Activated naive CD8-positive, alpha-beta T cell treated with anti-CD3 and anti-CD28 coated beads, Interleukin-2, amount 50 U/mL, for 24 hours (primary cell): ENCODE measurements around the gene PTPN6.
A peak's percentile ranks its signal among the peaks of the same experiment; 100 is the strongest.

Experiments
- ATAC-seq: fragments of 150-1000 bp; cut with Tn5 transposase; one replicate; pipeline ENCODE4 v1.10.0; 2021
- DNase-seq: peaks from one replicate; pipeline ENCODE4 v3.0.0; 2021
- H3K27ac Mint-ChIP-seq: one replicate; pipeline ENCODE4 v1.8.0; 2021; ENCODE audit warnings: mild to moderate bottlenecking, mixed read lengths
- H3K27me3 Mint-ChIP-seq: one replicate; pipeline ENCODE4 v1.8.0; 2021; ENCODE audit warnings: mixed read lengths
- H3K36me3 Mint-ChIP-seq: one replicate; pipeline ENCODE4 v1.8.0; 2021; ENCODE audit warnings: low read depth, mixed read lengths
- H3K4me1 Mint-ChIP-seq: one replicate; pipeline ENCODE4 v1.8.0; 2021; ENCODE audit warnings: mixed read lengths
- H3K4me3 Mint-ChIP-seq: one replicate; pipeline ENCODE4 v1.8.0; 2021; ENCODE audit warnings: mild to moderate bottlenecking, moderate library complexity, mixed read lengths
- H3K9me3 Mint-ChIP-seq: one replicate; pipeline ENCODE4 v1.8.0; 2021; ENCODE audit warnings: mixed read lengths

Gene PTPN6

DNA sequence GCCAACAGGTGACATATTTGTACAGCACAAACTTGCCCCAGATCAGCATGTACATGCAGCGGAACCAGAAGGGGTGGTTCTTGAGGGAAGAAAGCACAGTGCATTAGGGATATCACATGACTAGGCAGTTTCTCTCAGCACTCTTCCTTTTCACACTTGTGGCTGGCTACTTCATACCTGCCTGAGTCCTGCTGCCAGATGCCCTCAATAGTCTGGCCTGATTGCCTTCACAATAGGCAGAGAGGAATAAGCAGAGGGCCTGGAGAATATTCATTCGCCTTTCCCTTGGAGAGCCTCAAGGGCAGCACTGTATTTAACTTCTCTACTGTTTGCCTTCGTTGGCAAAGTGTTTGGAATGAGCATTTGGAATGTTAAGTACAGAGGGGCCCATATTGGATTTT is 27.5 kb downstream of the PTPN6 start:
- no peak for ATAC-seq
- no peak overlapping the region for H3K4me3 Mint-ChIP-seq

DNA sequence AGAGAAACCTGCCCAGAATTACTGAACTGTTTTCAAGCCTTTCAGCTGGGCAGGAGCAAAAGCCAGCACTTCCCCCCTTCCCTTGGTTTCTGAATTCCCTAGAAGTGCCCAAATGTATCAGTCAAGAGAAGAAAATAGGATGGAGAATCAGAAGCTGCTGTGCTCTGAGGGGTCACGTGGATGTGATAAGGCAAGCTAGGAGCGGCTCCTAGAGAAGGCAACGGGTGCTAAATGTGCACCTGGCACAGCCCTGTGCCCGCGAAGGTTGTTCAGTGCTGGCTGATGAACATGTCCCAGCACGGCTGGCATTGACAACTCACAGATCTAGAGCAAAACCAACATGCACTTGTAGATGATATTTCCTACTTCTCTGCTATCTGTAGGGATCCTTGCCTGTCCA is 27.9 kb downstream of the PTPN6 start:
- ATAC-seq (no peak), DNase-seq (no peak)
- no peaks in the 10 kb centered on the region for H3K9me3 Mint-ChIP-seq
- H3K36me3 Mint-ChIP-seq: peaks cover 49% of the 10 kb centered on the region
- H3K4me3 Mint-ChIP-seq: no peak overlapping the region
- H3K4me1 Mint-ChIP-seq: peaks cover 11% of the 10 kb centered on the region
- no peaks in the 10 kb centered on the region for H3K27me3 Mint-ChIP-seq
- H3K27ac Mint-ChIP-seq: peak overlapping the region; percentile 74

More for the DNA sequence above, 27.5 kb downstream of the PTPN6 start:
- Mint-ChIP-seq H3K4me1 (peaks cover 15% of the 10 kb centered on the region), H3K36me3 (peaks cover 53% of the 10 kb centered on the region), H3K27ac (peak overlapping the region; percentile 35), H3K27me3 (no peaks in the 10 kb centered on the region), H3K9me3 (no peaks in the 10 kb centered on the region)
- no peak for DNase-seq

DNA sequence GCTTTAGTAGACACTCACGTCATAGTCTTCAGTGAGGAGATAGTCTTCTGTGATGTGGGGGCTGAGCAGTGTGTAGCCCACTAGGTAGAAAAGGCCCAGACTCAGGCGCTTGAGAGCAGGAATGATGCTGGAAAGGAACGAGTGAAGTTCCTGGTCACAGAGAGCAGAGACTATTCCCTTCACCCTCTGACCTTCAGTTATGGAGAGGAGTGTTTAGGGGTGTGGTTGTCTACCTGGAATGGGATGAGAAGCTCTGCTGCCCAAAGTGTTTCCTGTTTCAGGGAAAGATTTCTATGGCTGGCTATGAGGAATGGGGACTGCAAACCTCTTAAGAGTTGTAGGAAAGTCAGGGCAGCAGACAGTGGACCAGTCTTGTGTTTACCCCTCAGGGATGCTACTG is 28.3 kb downstream of the PTPN6 start:
- DNase-seq (no peak), ATAC-seq (no peak)
- Mint-ChIP-seq H3K4me3 (no peak overlapping the region), H3K36me3 (peaks cover 47% of the 10 kb centered on the region), H3K27ac (peak overlapping the region; percentile 74), H3K27me3 (no peaks in the 10 kb centered on the region), H3K4me1 (peaks cover 9% of the 10 kb centered on the region), H3K9me3 (no peaks in the 10 kb centered on the region)

DNA sequence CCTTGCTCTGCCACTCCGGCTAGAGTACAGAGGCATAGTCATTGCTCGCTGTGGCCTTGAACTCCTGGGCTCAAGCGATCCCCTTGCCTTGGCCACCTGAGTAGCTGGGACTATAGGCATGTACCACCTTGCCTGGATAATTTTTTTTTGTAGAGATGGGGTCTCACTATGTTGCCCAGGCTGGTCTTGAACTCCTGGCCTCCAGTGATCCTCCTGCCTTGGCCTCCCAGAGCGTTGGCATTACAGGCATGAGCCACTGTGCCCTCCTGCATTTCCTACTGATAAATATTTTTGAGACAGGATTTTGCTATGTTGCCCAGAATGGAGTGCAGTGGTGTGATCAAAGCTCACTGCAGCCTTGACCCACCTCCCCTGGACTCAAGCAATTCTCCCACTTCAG is 28.9 kb downstream of the PTPN6 start:
- no peak for DNase-seq
- H3K27ac Mint-ChIP-seq: no peak overlapping the region
- H3K9me3 Mint-ChIP-seq: no peaks in the 10 kb centered on the region
- no peak overlapping the region for H3K4me3 Mint-ChIP-seq
- H3K27me3 Mint-ChIP-seq: no peaks in the 10 kb centered on the region
- peaks cover 44% of the 10 kb centered on the region for H3K36me3 Mint-ChIP-seq
- peaks cover 7% of the 10 kb centered on the region for H3K4me1 Mint-ChIP-seq
- ATAC-seq: no peak

DNA sequence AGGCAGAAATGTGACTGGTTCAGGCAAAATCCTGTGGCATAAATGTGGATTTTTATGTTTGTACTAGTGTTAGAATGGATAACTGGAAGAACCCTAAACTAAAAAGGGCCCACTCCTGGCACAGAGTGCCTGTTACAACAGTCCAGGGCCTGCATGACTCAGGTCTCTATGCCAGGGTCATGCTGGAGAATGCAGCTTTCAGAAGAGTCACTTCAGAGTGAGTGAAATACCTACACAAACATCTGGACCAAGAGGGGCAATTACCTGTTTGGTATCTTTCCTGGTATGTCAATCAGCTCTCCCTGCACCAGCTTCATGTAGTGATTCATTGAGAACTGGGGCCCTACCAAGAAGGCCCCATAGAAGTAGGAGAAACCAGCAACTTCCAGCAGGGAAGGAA is 29.6 kb downstream of the PTPN6 start:
- Mint-ChIP-seq H3K9me3 (no peaks in the 10 kb centered on the region), H3K27me3 (no peaks in the 10 kb centered on the region), H3K27ac (no peak overlapping the region), H3K36me3 (peaks cover 38% of the 10 kb centered on the region), H3K4me1 (peaks cover 2% of the 10 kb centered on the region), H3K4me3 (no peak overlapping the region)
- ATAC-seq: no peak
- no peak for DNase-seq

DNA sequence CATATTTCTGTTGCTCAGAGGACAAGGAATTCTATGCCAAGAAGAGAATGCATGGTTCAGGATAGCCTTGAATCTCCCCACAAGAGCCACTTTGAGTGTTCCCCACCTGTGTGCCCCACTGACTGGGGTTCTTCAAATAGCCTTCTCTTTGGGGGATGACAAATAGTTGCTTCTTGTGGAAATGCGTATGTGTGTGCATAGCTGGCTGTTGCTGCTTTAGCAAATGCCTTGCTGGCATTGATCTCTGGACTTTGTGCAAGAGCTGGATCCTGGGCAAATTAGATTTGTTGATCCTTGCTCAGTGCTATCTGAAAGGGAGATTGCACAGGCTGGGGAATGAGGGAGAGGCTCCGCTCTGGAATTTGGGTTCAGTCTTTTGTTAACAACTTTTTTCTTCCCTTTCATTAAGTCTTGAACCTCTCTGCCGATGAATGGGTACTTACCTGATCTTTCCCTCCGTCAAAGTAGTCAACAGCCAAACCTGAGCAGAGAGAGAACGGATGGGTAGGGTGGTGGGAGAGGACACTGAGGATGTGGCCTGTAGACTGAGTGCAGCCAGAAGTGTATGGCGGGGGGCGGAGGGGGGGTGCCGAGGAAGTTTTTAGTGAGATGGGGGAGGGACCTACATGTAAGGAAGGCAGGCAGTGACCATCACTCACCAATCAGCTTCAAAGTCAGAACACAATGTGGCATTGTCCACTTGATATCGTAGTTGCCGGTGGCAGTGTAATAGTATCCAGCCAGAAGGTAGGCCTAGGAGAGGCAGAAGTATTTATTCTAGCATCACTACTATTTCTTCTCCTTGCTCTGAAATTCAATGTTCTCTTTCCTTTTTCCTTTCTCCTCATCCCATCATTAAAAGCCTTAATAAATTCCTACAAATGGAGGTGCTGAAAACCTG is 30.2 kb downstream of the PTPN6 start:
- Mint-ChIP-seq H3K4me3 (no peak overlapping the region), H3K9me3 (no peaks in the 10 kb centered on the region), H3K4me1 (no peaks in the 10 kb centered on the region), H3K27me3 (no peaks in the 10 kb centered on the region), H3K36me3 (peaks cover 37% of the 10 kb centered on the region), H3K27ac (no peak overlapping the region)
- no peak for ATAC-seq
- DNase-seq: no peak

DNA sequence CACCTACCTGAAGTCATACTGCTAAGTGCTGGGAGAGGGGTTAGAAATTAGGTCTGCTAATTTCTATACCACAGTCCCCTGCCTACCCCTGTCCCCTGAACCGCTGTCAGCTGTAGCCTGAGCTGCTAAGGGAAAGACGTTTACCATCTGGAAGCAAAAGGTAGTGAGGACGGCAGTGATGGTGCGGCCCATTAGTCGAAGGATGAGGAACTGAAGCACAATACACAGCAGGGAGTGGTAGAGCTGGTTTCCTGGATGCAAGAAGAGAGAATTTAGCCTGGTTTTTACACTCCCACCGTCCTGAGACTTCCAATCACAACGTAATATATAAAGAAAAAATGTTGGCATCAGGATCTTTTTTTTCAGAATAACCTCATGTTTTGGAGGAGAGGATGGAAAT is 31.4 kb downstream of the PTPN6 start:
- Mint-ChIP-seq H3K36me3 (peaks cover 28% of the 10 kb centered on the region), H3K27ac (no peak overlapping the region), H3K9me3 (no peaks in the 10 kb centered on the region), H3K4me1 (no peaks in the 10 kb centered on the region), H3K4me3 (no peak overlapping the region), H3K27me3 (no peaks in the 10 kb centered on the region)
- no peak for DNase-seq
- ATAC-seq: no peak

DNA sequence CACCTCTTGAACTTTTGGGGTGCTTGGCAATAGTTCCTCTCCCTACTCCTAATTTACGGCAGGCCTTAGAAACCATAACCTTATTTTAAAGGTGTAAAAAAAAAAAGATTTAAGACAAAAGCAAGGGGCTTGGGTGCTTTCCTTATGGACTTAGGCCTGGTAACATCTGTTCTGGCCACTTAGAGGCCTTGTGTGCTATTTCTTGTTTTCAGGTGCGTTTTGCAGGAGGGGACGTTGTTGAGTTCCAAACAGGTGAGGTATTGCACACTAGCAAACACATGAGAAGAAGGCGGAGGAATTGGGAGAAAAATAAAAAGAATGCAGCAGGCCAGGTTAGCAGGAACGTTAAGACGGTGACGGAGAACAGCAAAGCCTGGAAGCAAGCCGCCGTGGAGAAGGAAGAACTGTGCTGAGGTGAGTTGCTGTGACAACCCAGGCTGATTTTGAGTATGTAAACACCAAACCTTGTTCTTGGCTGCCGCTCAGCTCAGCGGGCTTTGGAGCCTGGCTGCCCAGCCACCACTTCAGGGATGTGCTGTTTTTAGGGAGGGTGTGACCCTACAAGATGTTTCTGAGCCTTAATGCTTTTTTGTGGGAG is 36.9 kb downstream of the PTPN6 start:
- H3K36me3 Mint-ChIP-seq: peaks cover 31% of the 10 kb centered on the region
- H3K4me1 Mint-ChIP-seq: no peaks in the 10 kb centered on the region
- no peaks in the 10 kb centered on the region for H3K27me3 Mint-ChIP-seq
- H3K27ac Mint-ChIP-seq: no peak overlapping the region
- no peak overlapping the region for H3K4me3 Mint-ChIP-seq
- no peaks in the 10 kb centered on the region for H3K9me3 Mint-ChIP-seq
- DNase-seq: no peak
- ATAC-seq: no peak

DNA sequence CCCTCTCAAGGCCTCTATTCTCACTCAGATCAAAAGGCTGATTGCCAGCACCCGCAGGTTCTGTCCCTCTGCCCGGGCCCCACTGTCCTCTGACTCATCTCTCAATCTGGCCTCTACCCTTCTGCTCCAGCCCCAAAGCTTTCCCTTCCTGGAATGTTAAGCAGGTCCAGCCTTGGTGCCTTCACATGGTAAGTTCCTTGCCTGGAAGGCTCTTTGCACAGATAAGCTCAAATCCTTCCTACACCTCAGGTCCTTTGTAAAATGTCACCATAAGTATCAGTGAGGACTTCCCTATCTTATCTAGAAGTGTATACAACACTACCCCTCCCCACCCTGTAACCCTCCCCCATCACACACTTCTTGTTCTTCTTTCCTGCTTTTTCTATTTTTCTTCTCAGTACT is 44.9 kb downstream of the PTPN6 start:
- Mint-ChIP-seq H3K27ac (no peak overlapping the region), H3K27me3 (no peaks in the 10 kb centered on the region), H3K4me1 (no peaks in the 10 kb centered on the region), H3K4me3 (no peak overlapping the region), H3K9me3 (no peaks in the 10 kb centered on the region), H3K36me3 (peaks cover 35% of the 10 kb centered on the region)
- DNase-seq: no peak
- no peak for ATAC-seq

DNA sequence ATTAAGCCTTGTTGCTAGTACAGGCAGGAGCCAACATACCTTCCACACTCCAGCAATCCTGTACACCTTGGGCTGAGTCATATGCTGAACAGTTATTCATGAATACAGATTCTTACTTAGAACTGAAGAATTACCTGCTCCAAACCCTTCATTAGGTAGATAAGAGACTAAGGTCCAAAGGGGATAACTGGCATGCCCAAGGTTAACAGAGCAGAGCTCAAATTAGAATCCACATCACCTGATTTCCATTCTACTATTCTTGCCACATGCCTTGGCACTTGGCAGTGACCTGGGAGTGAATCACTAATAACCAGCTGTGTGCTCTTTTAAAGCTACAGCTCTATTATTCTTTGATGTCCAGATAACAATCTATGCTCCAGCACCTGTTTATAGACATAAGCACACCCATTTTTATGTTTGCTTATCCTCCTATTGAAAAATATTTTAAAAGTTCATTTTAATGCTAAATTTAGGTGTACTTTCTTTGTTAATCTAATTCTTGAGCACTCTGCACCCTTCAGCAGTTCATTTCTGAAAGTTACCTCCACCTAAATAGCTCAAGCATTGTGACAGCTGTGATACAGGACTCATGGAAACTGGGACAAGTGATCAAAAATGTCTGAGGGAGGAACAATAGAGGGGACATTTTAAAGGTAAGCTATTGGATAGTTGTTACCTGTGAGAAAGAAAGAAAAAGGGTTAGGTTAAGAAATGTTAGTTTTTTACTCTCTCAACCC is 47.7 kb downstream of the PTPN6 start:
- Mint-ChIP-seq H3K9me3 (no peaks in the 10 kb centered on the region), H3K27me3 (no peaks in the 10 kb centered on the region), H3K27ac (no peak overlapping the region), H3K36me3 (peaks cover 22% of the 10 kb centered on the region), H3K4me1 (no peaks in the 10 kb centered on the region), H3K4me3 (no peak overlapping the region)
- DNase-seq (no peak), ATAC-seq (no peak)

DNA sequence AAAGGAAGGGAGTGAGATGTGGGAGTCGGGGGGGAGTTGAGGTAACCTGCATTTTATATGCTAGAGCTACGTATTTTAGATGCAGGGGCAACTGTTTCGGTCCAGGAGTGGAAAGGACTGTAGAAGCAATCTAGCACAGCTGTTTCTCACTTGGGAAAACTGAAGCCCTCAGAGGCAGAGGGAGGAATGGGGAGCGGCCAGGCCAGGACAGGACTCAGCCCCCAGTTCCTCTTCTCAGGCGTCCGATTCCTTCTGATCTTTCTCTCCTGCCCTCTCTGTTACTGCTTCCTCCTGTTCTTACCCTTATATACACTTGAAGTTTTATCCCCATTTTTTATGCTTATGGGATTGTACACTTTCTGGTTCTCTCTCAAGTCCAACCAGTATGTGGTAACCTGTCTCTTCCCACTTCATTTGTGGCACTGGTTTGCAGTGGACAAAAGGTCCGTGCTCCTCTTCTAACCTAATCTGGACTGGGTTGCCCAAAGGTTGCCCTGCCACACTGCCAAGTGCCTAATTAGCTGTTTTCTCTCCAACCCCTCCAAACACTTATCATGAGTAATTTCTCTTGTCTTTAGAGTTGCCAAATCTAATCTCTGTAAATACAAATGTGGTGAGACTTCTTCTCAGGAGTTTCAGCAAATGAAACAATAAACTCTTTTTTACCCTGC is 50.9 kb downstream of the PTPN6 start:
- DNase-seq (no peak), ATAC-seq (no peak)
- Mint-ChIP-seq H3K9me3 (no peaks in the 10 kb centered on the region), H3K27me3 (no peaks in the 10 kb centered on the region), H3K4me3 (no peak overlapping the region), H3K27ac (no peak overlapping the region), H3K4me1 (peaks cover 7% of the 10 kb centered on the region), H3K36me3 (peaks cover 18% of the 10 kb centered on the region)

DNA sequence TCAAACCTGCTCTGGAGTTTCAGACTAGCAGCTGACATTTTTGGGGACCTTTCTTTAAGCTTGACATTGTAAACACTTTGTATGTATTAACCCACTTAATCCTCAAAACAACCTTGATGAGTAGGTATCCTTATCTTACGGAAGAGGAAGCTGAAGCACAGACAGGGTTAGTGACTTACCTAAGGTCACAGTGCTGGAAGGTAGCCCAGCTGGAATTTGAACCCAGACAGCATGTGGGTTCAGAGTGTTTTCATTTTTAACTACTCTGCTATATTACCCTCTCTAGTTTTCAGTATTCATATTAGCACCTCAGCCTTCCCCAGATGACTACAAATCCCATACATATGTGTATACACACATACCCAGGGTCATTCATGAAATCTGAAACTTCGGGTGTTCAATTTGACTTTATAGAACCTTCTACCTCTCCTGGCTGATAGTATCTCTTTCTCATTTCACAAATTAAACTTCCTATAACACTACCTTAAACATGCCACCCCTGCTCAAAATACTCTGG is 53.2 kb downstream of the PTPN6 start:
- H3K27me3 Mint-ChIP-seq: no peaks in the 10 kb centered on the region
- H3K27ac Mint-ChIP-seq: no peak overlapping the region
- no peak overlapping the region for H3K4me3 Mint-ChIP-seq
- peaks cover 14% of the 10 kb centered on the region for H3K36me3 Mint-ChIP-seq
- ATAC-seq: no peak
- H3K9me3 Mint-ChIP-seq: no peaks in the 10 kb centered on the region
- peaks cover 9% of the 10 kb centered on the region for H3K4me1 Mint-ChIP-seq
- DNase-seq: no peak

DNA sequence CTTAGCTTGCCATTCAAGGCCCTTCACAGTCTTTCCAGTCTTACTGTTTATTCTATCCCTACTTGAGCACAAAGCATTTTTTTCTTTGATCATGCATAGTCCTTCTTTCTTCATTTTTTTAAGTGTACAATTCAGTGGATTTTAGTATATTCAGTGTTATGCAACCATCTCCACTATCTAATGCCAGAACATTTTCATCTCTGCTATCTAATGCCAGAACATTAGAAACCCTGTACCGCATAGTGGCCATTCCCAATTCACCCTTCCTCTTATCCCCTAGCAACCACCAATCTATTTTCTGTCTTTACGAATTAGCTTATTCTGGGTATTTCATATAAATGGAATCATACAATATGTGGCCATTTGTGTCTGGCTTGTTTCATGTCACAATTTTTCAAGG is 53.7 kb downstream of the PTPN6 start:
- H3K36me3 Mint-ChIP-seq: peaks cover 14% of the 10 kb centered on the region
- DNase-seq (no peak), ATAC-seq (no peak)
- no peaks in the 10 kb centered on the region for H3K9me3 Mint-ChIP-seq
- H3K4me3 Mint-ChIP-seq: no peak overlapping the region
- H3K27me3 Mint-ChIP-seq: no peaks in the 10 kb centered on the region
- H3K27ac Mint-ChIP-seq: no peak overlapping the region
- H3K4me1 Mint-ChIP-seq: peaks cover 9% of the 10 kb centered on the region

DNA sequence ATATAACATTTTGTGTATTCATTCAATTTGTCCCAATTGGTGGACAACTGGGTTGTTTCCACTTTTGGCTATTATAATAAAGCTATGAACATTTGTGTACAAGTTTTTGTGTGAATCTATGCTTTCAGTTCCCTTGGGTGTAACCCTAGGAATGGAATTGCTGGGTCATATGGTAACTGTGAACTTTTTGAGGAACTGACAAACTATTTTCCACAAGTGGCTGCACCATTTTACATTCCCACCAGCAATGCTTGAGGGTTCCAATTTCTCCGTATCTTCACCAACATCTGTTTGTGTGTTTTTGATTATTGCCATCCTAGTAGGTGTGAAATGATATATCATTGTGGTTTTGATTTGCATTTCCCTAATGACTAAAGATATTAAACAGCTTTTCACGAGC is 54.2 kb downstream of the PTPN6 start:
- no peak overlapping the region for H3K27ac Mint-ChIP-seq
- no peak for ATAC-seq
- H3K4me3 Mint-ChIP-seq: no peak overlapping the region
- H3K9me3 Mint-ChIP-seq: no peaks in the 10 kb centered on the region
- DNase-seq: no peak
- peaks cover 9% of the 10 kb centered on the region for H3K4me1 Mint-ChIP-seq
- peaks cover 19% of the 10 kb centered on the region for H3K36me3 Mint-ChIP-seq
- no peaks in the 10 kb centered on the region for H3K27me3 Mint-ChIP-seq
